ENCODE data around the gene GTPBP6.
"Not testable (repeated sequence)": the region's sequence is repeated elsewhere in the genome, so short reads cannot be mapped to it uniquely, and the experiment has no call there.

The GTPBP6 gene

DNA sequence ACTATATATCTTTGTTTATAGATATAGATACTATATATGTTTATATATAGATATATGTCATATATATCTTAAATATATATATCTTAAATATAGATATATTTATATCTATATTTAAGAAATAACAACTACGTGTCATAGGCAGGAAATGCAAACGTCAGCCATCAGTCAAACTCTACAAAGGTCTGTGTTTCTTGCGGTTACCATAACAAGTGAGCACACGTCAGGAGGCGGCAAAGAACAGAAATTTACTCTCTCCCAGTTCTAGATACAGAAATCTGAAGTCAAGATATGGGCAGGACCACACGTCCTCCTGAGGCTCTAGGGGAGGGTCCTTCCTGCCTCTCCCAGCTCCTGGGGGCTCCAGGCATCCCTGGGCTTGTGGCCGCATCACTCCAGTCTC, 30.9 kb downstream of the GTPBP6 start:
- DNase-seq: peak; percentile 7

GRCh38 chrX:285076-285677, 33.4 kb downstream of the GTPBP6 start:
- peak; percentile 5 for DNase-seq

DNA sequence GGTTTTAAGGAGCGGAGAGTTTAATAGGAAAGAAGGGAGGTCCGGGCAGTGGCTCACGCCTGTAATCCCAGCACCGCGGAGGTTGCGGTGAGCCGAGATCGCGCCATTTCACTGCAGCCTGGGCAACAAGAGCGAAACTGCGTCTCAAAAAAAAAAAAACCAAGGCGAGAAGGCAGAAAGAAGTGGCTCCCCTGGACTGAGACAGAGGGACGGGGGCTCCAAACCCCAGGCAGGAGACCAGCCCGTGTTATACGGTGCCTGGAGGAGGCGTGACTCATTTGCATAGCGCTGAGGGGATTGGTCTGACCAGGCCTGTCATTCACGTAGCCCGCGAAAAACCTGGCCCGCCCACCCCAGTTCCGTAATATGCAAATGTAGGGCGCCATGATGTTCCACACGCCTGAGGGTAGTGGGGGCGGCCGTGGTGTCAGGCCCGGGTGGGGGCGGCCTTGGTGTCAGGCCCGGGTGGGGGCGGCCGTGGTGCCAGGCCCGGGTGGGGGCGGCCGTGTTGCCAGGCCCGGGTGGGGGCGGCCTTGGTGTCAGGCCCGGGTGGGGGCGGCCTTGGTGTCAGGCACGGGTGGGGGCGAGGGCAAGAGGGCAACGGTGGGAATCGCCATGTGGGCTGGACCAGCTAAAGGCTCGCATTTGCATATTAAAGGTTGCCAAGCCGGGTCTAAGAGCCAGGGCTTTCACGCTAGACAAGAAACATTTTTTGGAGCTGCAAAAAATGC, 35.3 kb downstream of the GTPBP6 start:
- DNase-seq: peak; percentile 87

GRCh38 chrX:282000-282681, 36.5 kb downstream of the GTPBP6 start:
- DNase-seq: not testable (repeated sequence)

- peak; percentile 12 for DNase-seq
Observed at GRCh38 chrX:281166-281999, 37.2 kb downstream of the GTPBP6 start, which contains the start of gene PLCXD1. Gene PLCXD1, plus strand, starts transcription at chrX:281381. Its CDS starts 2,807 bp downstream, at chrX:284188.

- DNase-seq: not testable (repeated sequence)
Observed at GRCh38 chrX:280722-281121, 37.9 kb downstream of the GTPBP6 start.

DNA sequence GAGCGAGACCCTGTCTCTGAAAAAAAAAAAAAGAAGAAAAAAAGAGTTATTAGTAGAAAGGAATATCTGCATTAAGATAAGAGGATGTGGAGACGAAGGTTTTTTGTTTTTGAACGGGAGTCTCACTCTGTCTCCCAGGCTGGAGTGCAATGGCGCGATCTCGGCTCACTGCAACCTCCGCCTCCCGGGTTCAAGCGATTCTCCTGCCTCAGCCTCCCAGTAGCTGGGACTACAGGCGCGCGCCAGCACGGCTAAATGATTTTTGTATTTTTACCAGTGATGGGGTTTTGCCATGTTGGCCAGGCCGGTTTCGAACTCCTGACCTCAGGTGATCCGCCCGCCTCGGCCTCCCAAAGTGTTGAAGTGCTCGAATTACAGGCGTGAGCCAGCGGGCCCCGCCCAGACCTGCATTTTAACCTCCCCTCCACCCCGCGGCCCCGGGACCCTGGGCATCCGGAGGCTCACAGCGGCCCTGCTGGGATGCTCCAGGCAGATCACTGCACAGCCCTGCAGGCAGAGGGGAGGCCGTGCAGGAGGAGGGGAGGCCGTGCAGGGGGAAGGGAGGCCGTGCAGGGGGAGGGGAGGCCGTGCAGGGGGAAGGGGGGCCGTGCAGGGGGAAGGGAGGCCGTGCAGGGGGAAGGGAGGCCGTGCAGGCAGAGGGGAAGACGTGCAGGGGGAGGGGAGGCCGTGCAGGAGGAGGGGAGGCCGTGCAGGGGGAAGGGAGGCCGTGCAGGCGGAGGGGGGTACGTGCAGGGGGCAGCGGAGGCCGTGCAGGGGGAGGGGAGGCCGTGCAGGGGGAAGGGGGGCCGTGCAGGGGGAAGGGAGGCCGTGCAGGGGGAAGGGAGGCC, 38.6 kb downstream of the GTPBP6 start:
- peak; percentile 10 for DNase-seq

DNA sequence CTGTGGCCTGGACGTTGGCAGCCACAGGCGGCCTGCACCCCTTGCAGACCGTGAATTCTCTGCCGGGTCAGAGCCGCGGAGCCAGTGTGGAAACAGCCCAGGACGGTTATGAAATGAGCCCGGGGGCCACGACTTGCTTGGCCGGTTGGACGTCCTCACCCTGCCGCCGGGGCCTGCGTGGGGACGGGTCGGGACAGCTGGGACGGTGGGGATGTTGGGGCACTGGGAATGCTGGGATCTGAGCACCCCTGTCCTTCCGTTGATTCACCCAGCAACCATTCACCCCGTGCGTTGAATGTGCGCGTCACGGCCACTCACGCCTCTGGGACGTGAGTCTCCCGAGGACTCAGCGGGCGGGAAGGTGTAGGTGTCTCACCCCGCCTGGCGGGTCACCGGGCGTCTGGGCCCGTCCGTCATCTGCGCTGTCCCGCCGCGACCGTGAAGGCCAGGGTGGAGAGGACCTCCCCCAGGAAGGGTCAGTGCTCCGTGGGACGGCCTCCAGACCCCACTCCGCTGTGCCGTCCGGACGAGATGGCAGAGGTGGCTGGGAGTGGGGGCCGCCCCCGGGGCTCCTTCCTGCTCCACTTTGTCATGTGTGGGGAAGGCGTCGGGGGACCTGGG, 41.9 kb downstream of the GTPBP6 start:
- peak; percentile 26 for DNase-seq

- peak; percentile 55 for DNase-seq
Observed at GRCh38 chrX:275967-276580, 42.5 kb downstream of the GTPBP6 start.

- DNase-seq: peak; percentile 10
Observed at GRCh38 chrX:275476-275966, 43.1 kb downstream of the GTPBP6 start.

DNA sequence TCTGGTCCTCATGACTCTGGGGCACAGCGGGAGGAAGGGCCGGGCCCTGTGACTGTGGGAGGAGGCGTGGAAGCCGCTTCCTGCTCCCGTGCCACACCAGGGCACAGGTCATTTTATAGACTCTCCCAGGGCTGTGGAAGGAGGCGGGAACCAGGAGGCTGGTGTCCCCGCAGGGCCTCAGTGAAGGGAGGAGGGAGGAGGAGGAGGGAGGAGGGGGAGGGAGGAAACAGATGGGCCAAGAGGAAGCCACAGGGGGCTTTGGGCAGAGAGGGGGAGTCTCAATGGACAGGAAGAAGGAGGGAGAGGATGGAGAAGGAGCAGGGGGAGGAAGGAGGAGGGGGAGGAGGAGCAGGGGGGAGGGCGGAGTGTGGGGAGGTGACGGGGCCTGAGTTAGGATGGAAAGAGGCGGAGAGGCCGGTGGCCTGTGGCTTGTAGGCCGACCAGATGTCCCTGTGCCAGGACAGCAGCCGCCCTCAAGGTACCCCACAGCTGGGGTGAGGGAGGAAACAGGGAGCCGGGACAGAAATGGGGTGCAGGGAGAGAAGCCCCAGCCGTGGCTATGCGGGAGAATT, 43.6 kb downstream of the GTPBP6 start:
- DNase-seq: peak; percentile 69

- peak; percentile 5 for DNase-seq
Observed at GRCh38 chrX:270848-271367, 47.7 kb downstream of the GTPBP6 start.

DNA sequence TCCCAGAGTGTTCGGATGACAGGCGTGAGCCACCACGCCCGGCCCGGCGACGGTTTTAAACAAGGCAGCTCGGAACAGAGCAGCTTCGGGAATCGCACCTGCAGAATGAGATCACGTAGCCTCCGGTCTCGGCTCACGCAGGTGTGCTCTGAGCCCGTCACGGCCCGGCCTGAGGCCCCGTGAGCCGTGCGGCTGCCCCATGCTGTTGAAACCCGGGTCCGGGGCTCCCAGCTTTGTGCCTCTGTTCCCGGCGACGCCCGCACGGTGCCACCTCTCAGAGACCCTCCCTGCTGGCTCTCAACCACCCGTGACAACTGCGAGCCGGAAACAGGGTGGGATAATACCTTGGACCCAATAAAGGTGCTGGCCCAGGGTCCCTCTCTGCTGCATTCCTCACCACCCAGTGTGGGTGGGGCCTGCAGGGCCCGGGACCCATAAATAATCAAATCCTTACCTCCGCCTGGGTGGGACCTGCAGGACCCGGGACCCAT, 50.8 kb downstream of the GTPBP6 start:
- DNase-seq: peak; percentile 13

DNA sequence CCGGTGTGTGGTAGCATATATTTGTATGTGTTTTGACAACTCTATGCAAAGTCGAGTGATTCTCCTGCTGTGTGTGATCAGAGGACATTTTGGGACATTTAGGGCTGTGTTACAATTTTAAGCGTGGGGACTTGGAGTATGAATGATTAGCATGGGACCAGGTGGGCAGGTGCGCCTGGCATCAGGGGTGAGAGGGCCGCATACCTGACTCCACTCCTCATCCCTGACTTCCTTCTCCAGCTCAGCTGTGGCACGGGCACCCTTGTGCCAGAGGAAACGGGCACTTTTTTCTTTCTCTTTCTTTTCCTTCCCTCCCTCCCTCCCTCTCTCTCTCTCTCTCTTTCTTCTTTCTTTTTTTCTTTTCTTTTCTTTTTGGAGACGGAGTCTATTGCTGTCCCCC, 53.1 kb downstream of the GTPBP6 start:
- DNase-seq: no peak

GRCh38 chrX:264634-265455, 53.8 kb downstream of the GTPBP6 start:
- DNase-seq: no peak

GRCh38 chrX:264006-264405, 54.6 kb downstream of the GTPBP6 start:
- DNase-seq: not testable (repeated sequence)

DNA sequence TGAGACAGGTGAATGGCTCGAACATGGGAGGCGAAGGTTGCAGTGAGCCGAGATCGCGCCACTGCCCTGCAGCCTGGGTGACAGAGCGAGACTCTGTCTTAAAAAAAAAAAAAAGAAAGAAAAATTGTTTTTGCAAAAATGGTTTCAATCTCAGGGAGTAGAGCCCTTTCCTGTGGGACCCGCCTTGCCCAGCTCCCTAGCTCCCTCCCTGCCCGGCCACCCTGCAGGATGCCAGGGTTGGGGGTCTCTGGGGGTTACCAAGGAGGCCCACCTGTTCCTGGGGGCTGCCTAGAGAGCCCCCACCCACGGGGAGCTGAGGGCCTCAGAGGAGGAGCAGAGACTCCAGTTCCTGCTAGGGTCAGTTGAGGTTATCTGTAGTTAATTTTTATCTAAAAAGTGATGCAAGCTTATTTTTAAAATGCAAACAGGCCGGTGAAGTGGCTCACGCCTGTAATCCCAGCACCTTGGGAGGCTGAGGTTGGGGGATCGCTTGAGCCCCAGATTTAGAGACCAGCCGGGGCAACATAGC, 56.2 kb downstream of the GTPBP6 start:
- DNase-seq: no peak

GRCh38 chrX:261919-262352, 56.7 kb downstream of the GTPBP6 start:
- no peak for DNase-seq
